Effector memory CD8-positive, alpha-beta T cell (primary cell): ENCODE data around the gene PDC.
A peak's percentile ranks its signal among the peaks of the same experiment; 100 is the strongest.
"Not testable (repeated sequence)": the region's sequence is repeated elsewhere in the genome, so short reads cannot be mapped to it uniquely, and the experiment has no call there.

Source experiments
- ATAC-seq: fragments of 150-1000 bp; cut with Tn5 transposase; replicated peaks from 2 replicates; pipeline ENCODE4 v1.10.0; 2021; ENCODE audit warnings: mild to moderate bottlenecking, moderate library complexity
- DNase-seq, 3 experiments: peaks; one replicate each; pipeline ENCODE4 v3.0.0; 2021
- H3K27ac Mint-ChIP-seq, 2 donors: one replicate each; pipeline ENCODE4 v1.8.0; 2022; ENCODE audit warnings: mild to moderate bottlenecking in 2 of 2, mixed read lengths in 2 of 2, moderate library complexity in 2 of 2
- H3K27me3 Mint-ChIP-seq, 2 donors: one replicate each; pipeline ENCODE4 v1.8.0; 2022; ENCODE audit warnings: mixed read lengths in 2 of 2
- H3K36me3 Mint-ChIP-seq: one replicate; pipeline ENCODE4 v1.8.0; 2022; ENCODE audit warnings: mild to moderate bottlenecking, moderate library complexity, mixed read lengths; ENCODE audit not compliant: insufficient read depth
- H3K4me1 Mint-ChIP-seq, 2 donors: one replicate each; pipeline ENCODE4 v1.8.0; 2022; ENCODE audit warnings: low read depth in 2 of 2, mixed read lengths in 2 of 2
- H3K4me3 Mint-ChIP-seq, 2 donors: one replicate each; pipeline ENCODE4 v1.8.0; 2022; ENCODE audit warnings: mild to moderate bottlenecking in 2 of 2, mixed read lengths in 2 of 2, moderate library complexity in 2 of 2
- H3K9me3 Mint-ChIP-seq, 2 donors: one replicate each; pipeline ENCODE4 v1.8.0; 2022; ENCODE audit warnings: mixed read lengths in 2 of 2

The PDC gene

DNA sequence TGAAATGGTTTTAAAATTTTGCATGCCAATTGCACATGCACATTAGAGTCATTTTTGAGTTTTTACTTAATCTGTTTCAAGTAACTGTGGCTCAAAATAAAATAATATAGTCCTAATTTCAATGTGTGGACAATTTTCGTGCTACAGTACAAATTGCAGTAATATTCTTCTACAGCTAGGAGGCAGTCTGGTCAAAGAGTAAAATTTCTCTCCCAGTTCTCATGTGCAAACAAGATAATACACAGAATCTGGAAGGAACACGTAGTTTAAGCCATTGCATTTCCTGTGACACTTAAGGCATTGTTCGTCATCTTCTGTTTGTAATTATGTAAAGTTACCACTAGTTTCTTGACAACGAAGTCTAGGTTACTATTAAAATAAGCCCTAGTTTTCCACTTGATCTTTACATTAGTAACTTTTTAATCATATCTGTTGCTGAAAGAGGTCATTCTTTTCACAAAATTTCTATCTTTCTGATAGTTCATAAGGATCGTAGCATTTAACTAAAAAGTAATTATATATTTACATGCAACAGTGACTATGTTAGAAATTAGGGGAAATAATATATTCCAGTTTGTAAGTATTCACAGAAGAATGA is 56.4 kb downstream of the PDC start:
- H3K4me1 Mint-ChIP-seq, result no peaks in the 10 kb centered on the region
- peak overlapping the region; percentile 72 to 75 for H3K27ac Mint-ChIP-seq
- no peaks in the 10 kb centered on the region for H3K9me3 Mint-ChIP-seq
- no peak for DNase-seq
- ATAC-seq, result peak; percentile 87
- H3K27me3 Mint-ChIP-seq, result no peaks in the 10 kb centered on the region
- peaks cover 49% of the 10 kb centered on the region for H3K36me3 Mint-ChIP-seq
- no peak overlapping the region for H3K4me3 Mint-ChIP-seq

DNA sequence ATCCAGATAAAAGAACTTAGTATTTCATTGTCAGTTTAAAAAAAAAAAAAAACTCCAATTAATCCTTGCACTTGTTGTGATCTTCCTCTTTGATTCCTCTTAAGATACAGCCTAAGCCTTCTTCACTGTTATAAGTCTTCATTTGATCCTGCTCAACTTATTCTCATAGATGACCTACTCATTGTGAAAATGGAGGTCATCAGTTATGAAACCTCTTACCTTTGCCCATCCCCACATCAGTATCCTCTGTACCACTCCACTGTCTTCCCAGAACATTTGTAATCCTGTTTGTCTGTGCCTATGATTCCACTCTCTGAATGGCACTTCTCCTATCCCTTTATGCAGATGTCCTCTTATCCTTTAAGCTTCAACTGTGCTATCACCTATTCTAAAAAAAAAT is 57.3 kb downstream of the PDC start:
- DNase-seq, result no peak
- Mint-ChIP-seq H3K9me3 (no peaks in the 10 kb centered on the region), H3K4me1 (no peaks in the 10 kb centered on the region), H3K36me3 (peaks cover 55% of the 10 kb centered on the region), H3K27me3 (no peaks in the 10 kb centered on the region), H3K27ac (no peak overlapping the region), H3K4me3 (no peak overlapping the region)
- ATAC-seq, result no peak

DNA sequence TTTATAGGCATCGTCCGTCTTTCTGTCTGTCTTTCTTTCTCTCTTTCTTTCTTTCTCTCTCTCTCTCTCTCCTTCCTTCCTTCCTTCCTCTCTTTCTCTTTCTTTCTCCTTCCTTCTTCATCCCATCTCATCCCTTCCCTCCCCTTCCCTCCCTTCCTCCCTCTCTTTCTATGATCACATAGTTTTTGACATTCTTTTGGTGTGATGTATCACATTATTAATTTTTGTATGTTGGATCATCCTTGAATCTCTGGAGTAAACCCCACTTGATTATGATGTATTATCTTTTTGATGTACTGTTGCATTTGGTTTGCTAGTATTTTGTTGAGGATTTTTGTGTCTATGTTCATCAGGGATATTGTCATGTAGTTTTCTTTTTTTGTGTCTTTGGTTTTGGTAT is 59.5 kb downstream of the PDC start:
- peaks cover 55% of the 10 kb centered on the region for H3K36me3 Mint-ChIP-seq
- not testable (repeated sequence) for H3K4me1 Mint-ChIP-seq, H3K27me3 Mint-ChIP-seq, H3K9me3 Mint-ChIP-seq, H3K4me3 Mint-ChIP-seq, DNase-seq, ATAC-seq, H3K27ac Mint-ChIP-seq
